ENCODE data around the gene COQ2. TPM values are rescaled to one million over a fixed set of nuclear protein-coding genes. Genes with fewer than 3 reads are reported as not detected.
A peak's percentile ranks its signal among the peaks of the same experiment; 100 is the strongest.

COQ2 gene
- total and polyA plus RNA-seq, 11 donors = 10.4 to 26.3 (median 22.0) TPM

GRCh38 chr4:83232082-83232481 is 52.5 kb downstream of the COQ2 start:
- DNase-seq (no peak), ATAC-seq (no peak)
- H3K4me3 ChIP-seq = no peak overlapping the region
- H3K9me3 ChIP-seq = no peaks in the 10 kb centered on the region
- intact Hi-C loops (cut with DNase I) = no loop called here
- no peaks in the 10 kb centered on the region for H3K36me3 ChIP-seq
- no peak for TF ChIP-seq CTCF (IDR thresholded peaks at IDR 0.05)
- no peak for TF ChIP-seq POLR2A (IDR thresholded peaks at IDR 0.05)
- WGBS, 4 donors = 83 to 87% (median 84%) methylated on average over 1 of the region's 1 CpG
- H3K27me3 ChIP-seq = no peaks in the 10 kb centered on the region
- H3K4me1 ChIP-seq = peaks cover 0 to 32% (median 0%) of the 10 kb centered on the region in 12 donors
- no peak overlapping the region for H3K27ac ChIP-seq

GRCh38 chr4:83231620-83232076 is 53.0 kb downstream of the COQ2 start:
- Histone ChIP-seq H3K27me3 (no peaks in the 10 kb centered on the region), H3K27ac (peak overlapping the region in 1 of 12 donors; percentile 48), H3K36me3 (no peaks in the 10 kb centered on the region), H3K4me3 (no peak overlapping the region), H3K4me1 (peaks cover 0 to 32% (median 0%) of the 10 kb centered on the region in 12 donors), H3K9me3 (no peaks in the 10 kb centered on the region)
- TF ChIP-seq CTCF (IDR thresholded peaks at IDR 0.05) (no peak), POLR2A (IDR thresholded peaks at IDR 0.05) (no peak)
- ATAC-seq = peak in 2 of 4 donors; percentile 11 to 44
- intact Hi-C loops (cut with DNase I) = no loop called here
- DNase-seq = no peak
- 42 to 77% (median 65%) methylated on average over 1 of the region's 1 CpG for WGBS, 4 donors

- H3K36me3 ChIP-seq = no peaks in the 10 kb centered on the region
- no peaks in the 10 kb centered on the region for H3K27me3 ChIP-seq
- no peak for ATAC-seq
- no peaks in the 10 kb centered on the region for H3K9me3 ChIP-seq
- H3K27ac ChIP-seq = peak overlapping the region in 1 of 12 donors; percentile 48
- no peak overlapping the region for H3K4me3 ChIP-seq
- DNase-seq = no peak
- TF ChIP-seq CTCF (IDR thresholded peaks at IDR 0.05) (no peak), POLR2A (IDR thresholded peaks at IDR 0.05) (no peak)
- WGBS, 4 donors = 77 to 86% (median 84%) methylated on average over 3 of the region's 3 CpGs
- peaks cover 0 to 30% (median 0%) of the 10 kb centered on the region in 12 donors for H3K4me1 ChIP-seq
- intact Hi-C loops (cut with DNase I) = no loop called here
Observed at GRCh38 chr4:83230928-83231327, 53.7 kb downstream of the COQ2 start.

GRCh38 chr4:83229791-83230190 is 54.8 kb downstream of the COQ2 start:
- intact Hi-C loops (cut with DNase I) = loop anchor here in 1 of 10 donors (10.0 kb wide), 1 partner anchor 545 kb away; no protein-coding TSS in a partner anchor
- TF ChIP-seq POLR2A (IDR thresholded peaks at IDR 0.05) (no peak), CTCF (IDR thresholded peaks at IDR 0.05) (no peak)

More at GRCh38 chr4:83229791-83230190, 54.8 kb downstream of the COQ2 start:
- Histone ChIP-seq H3K4me3 (no peak overlapping the region), H3K4me1 (peaks cover 0 to 19% (median 0%) of the 10 kb centered on the region in 12 donors), H3K27ac (no peak overlapping the region), H3K9me3 (no peaks in the 10 kb centered on the region), H3K27me3 (no peaks in the 10 kb centered on the region), H3K36me3 (no peaks in the 10 kb centered on the region)
- DNase-seq = no peak
- no peak for ATAC-seq
- 83 to 100% (median 87%) methylated on average over 3 of the region's 3 CpGs for WGBS, 4 donors

Data from heart left ventricle (tissue), 16 donors.